HEK293 (cell line): ENCODE results near the gene ZNF573.

Experiments
- ELK4 ChIP-seq: IDR thresholded peaks from 2 replicates; pipeline ENCODE4 v1.6.1; 2011; ENCODE audit warnings: mild to moderate bottlenecking, low read depth, low read length, borderline replicate concordance
- KLF17 ChIP-seq: fragments of 450-650 bp; formaldehyde crosslinking; IDR thresholded peaks from 2 replicates; pipeline ENCODE4 v1.5.1; 2016; ENCODE audit warnings: missing biosample characterization, missing genetic modification characterization
- TRIM28 ChIP-seq: IDR thresholded peaks from 2 replicates; pipeline ENCODE4 v1.6.1; 2011; ENCODE audit warnings: low read length, control low read depth, borderline replicate concordance
- ZEB2 ChIP-seq: fragments of 450-650 bp; formaldehyde crosslinking; IDR thresholded peaks from 2 replicates; pipeline ENCODE4 v1.5.1; 2016; ENCODE audit warnings: missing biosample characterization, missing genetic modification characterization
- ZFHX2 ChIP-seq: fragments of 450-650 bp; formaldehyde crosslinking; conservative IDR thresholded peaks from 2 replicates; pipeline ENCODE4 v1.5.1; 2016; ENCODE audit warnings: missing biosample characterization, missing genetic modification characterization
- ZNF10 ChIP-seq: fragments of 450-650 bp; formaldehyde crosslinking; IDR thresholded peaks from 2 replicates; pipeline ENCODE4 v1.5.1; 2017; ENCODE audit warnings: missing biosample characterization, missing genetic modification characterization
- ZNF112 ChIP-seq: fragments of 450-650 bp; formaldehyde crosslinking; IDR thresholded peaks from 2 replicates; pipeline ENCODE4 v1.5.0; 2017; ENCODE audit warnings: missing biosample characterization, missing genetic modification characterization
- ZNF274 ChIP-seq, 2 experiments: fragments of 200-500 bp in 1 of 2; fragments of 450-650 bp in 1 of 2; sonication (Bioruptor generic) in 1 of 2; formaldehyde crosslinking in 1 of 2; IDR thresholded peaks; 2 replicates each; pipeline versions ENCODE4 v1.5.1 to v1.6.1; 2014 to 2016; ENCODE audit warnings: borderline replicate concordance in 1 of 2, inconsistent platforms in 1 of 2, low read length in 1 of 2, missing biosample characterization in 1 of 2, missing genetic modification characterization in 1 of 2
- ZNF423 ChIP-seq: fragments of 450-650 bp; formaldehyde crosslinking; IDR thresholded peaks from 2 replicates; pipeline ENCODE4 v1.5.1; 2016; ENCODE audit warnings: missing biosample characterization, missing genetic modification characterization
- ZNF473 ChIP-seq: fragments of 450-650 bp; formaldehyde crosslinking; IDR thresholded peaks from 2 replicates; pipeline ENCODE4 v1.5.1; 2017; ENCODE audit warnings: missing biosample characterization, missing genetic modification characterization
- ZNF571 ChIP-seq: fragments of 450-650 bp; formaldehyde crosslinking; IDR thresholded peaks from 2 replicates; pipeline ENCODE4 v1.5.0; 2017; ENCODE audit warnings: missing biosample characterization, missing genetic modification characterization
- ZNF596 ChIP-seq: fragments of 450-650 bp; IDR thresholded peaks from 2 replicates; pipeline ENCODE4 v1.5.0; 2018; ENCODE audit warnings: missing biosample characterization, mild to moderate bottlenecking, missing genetic modification characterization, moderate library complexity
- ZNF658 ChIP-seq: fragments of 450-650 bp; formaldehyde crosslinking; IDR thresholded peaks from 2 replicates; pipeline ENCODE4; 2016; ENCODE audit warnings: missing biosample characterization, missing genetic modification characterization
- ZNF837 ChIP-seq: fragments of 450-650 bp; formaldehyde crosslinking; IDR thresholded peaks from 2 replicates; pipeline ENCODE4 v1.5.1; 2016; ENCODE audit warnings: missing biosample characterization, missing genetic modification characterization
- TF ChIP-seq, protein P1 (sequence below): fragments of 450-650 bp; formaldehyde crosslinking; IDR thresholded peaks from 2 replicates; pipeline ENCODE4 v1.5.1; 2016; ENCODE audit warnings: missing biosample characterization, missing genetic modification characterization
- TF ChIP-seq, protein P2 (sequence below): fragments of 450-650 bp; formaldehyde crosslinking; conservative IDR thresholded peaks from 2 replicates; pipeline ENCODE4 v1.5.1; 2016; ENCODE audit warnings: low read depth, missing biosample characterization, missing genetic modification characterization
- TF ChIP-seq, protein P3 (sequence below): fragments of 450-650 bp; formaldehyde crosslinking; IDR thresholded peaks from 2 replicates; pipeline ENCODE4 v1.5.1; 2016; ENCODE audit warnings: missing biosample characterization, missing genetic modification characterization

ZNF573 gene

DNA sequence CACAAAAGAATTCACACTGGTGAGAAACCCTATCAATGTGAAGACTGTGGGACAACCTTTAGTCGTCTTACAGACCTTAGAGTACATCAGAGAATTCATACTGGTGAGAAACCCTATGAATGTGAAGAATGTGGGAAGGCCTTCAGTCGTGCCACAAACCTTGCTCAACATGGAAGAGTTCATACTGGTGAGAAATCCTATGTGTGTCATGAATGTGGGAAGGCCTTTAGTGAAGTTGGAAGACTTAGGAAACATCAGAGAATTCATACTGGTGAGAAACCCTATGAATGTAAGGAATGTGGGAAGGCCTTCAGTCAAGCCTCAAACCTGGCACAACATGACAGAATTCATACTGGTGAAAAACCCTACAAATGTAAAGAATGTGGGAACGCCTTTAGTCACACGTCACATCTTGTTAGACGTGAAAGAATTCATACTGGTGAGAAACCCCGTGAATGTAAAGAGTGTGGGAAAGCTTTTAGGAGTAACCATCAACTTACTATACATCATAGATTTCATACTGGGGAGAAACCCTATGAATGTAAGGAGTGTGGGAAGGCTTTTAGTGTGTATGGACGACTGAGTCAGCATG is 24.0 kb upstream of the ZNF573 start (continued):
- TF ChIP-seq ZNF112 (tag by site-specific recombination) (no peak), KLF17 (no peak), ZNF596 (tag by site-specific recombination) (no peak), ZNF837 (no peak), ZFHX2 (tag by site-specific recombination) (no peak), ZNF658 (tag by site-specific recombination) (no peak), ZNF10 (tag by site-specific recombination) (no peak), ZNF274 (IDR thresholded peaks at IDR 0.05; ENCODE audit: low read length) (peak; percentile 97), ZNF274 (tag by site-specific recombination; IDR thresholded peaks at IDR 0.05; ENCODE audit: borderline replicate concordance) (peak; percentile 99), TRIM28 (peak; percentile 98; the same call in 1 of the 2 replicates), ZNF473 (no peak), ZNF571 (tag by site-specific recombination) (no peak), ZNF423 (no peak), ZEB2 (tag by site-specific recombination) (no peak), ELK4 (no peak)
- TF ChIP-seq, protein P1, sequence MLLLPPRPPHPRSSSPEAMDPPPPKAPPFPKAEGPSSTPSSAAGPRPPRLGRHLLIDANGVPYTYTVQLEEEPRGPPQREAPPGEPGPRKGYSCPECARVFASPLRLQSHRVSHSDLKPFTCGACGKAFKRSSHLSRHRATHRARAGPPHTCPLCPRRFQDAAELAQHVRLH (tag by site-specific recombination): no peak
- TF ChIP-seq, protein P2, sequence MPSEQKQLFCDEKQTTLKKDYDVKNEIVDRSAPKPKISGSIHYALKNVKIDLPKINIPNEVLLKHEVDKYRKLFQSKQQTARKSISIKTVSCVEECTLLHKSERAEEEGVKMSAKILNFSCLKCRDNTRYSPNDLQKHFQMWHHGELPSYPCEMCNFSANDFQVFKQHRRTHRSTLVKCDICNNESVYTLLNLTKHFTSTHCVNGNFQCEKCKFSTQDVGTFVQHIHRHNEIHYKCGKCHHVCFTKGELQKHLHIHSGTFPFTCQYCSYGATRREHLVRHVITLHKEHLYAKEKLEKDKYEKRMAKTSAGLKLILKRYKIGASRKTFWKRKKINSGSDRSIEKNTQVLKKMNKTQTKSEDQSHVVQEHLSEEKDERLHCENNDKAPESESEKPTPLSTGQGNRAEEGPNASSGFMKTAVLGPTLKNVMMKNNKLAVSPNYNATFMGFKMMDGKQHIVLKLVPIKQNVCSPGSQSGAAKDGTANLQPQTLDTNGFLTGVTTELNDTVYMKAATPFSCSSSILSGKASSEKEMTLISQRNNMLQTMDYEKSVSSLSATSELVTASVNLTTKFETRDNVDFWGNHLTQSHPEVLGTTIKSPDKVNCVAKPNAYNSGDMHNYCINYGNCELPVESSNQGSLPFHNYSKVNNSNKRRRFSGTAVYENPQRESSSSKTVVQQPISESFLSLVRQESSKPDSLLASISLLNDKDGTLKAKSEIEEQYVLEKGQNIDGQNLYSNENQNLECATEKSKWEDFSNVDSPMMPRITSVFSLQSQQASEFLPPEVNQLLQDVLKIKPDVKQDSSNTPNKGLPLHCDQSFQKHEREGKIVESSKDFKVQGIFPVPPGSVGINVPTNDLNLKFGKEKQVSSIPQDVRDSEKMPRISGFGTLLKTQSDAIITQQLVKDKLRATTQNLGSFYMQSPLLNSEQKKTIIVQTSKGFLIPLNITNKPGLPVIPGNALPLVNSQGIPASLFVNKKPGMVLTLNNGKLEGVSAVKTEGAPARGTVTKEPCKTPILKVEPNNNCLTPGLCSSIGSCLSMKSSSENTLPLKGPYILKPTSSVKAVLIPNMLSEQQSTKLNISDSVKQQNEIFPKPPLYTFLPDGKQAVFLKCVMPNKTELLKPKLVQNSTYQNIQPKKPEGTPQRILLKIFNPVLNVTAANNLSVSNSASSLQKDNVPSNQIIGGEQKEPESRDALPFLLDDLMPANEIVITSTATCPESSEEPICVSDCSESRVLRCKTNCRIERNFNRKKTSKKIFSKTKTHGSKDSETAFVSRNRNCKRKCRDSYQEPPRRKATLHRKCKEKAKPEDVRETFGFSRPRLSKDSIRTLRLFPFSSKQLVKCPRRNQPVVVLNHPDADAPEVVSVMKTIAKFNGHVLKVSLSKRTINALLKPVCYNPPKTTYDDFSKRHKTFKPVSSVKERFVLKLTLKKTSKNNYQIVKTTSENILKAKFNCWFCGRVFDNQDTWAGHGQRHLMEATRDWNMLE (tag by site-specific recombination): peak; percentile 55; the same call in 1 of the 2 replicates
- TF ChIP-seq, protein P3, sequence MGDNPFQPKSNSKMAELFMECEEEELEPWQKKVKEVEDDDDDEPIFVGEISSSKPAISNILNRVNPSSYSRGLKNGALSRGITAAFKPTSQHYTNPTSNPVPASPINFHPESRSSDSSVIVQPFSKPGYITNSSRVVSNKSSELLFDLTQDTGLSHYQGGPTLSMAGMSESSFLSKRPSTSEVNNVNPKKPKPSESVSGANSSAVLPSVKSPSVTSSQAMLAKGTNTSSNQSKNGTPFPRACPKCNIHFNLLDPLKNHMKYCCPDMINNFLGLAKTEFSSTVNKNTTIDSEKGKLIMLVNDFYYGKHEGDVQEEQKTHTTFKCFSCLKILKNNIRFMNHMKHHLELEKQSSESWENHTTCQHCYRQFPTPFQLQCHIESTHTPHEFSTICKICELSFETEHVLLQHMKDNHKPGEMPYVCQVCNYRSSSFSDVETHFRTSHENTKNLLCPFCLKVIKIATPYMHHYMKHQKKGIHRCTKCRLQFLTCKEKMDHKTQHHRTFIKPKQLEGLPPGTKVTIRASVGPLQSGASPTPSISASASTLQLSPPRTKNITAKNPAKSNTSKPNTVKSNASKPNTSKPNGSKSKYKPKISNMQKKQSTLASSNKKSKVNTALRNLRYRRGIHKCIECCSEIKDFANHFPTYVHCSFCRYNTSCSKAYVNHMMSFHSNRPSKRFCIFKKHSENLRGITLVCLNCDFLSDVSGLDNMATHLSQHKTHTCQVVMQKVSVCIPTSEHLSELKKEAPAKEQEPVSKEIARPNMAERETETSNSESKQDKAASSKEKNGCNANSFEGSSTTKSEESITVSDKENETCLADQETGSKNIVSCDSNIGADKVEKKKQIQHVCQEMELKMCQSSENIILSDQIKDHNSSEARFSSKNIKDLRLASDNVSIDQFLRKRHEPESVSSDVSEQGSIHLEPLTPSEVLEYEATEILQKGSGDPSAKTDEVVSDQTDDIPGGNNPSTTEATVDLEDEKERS (tag by site-specific recombination): peak; percentile 87
